Testis (tissue), 2 donors: ENCODE measurements around the gene LRRFIP1.

Source experiments
- POLR2A ChIP-seq: fragments of 450-650 bp; IDR thresholded peaks from one replicate; pipeline ENCODE4 v1.6.1; 2017; ENCODE audit warnings: antibody characterized with exemption, mild to moderate bottlenecking, moderate library complexity
- TF ChIP-seq, protein P1 (sequence below), 3 experiments: fragments of 450-650 bp in 2 of 3; fragments of 200-600 bp in 1 of 3; sonication (generic) in 1 of 3; IDR thresholded peaks; one replicate each; pipeline ENCODE4 v1.5.1; 2016 to 2019; ENCODE audit warnings: antibody characterized with exemption in 3 of 3, mild to moderate bottlenecking in 2 of 3, moderate library complexity in 1 of 3

DNA sequence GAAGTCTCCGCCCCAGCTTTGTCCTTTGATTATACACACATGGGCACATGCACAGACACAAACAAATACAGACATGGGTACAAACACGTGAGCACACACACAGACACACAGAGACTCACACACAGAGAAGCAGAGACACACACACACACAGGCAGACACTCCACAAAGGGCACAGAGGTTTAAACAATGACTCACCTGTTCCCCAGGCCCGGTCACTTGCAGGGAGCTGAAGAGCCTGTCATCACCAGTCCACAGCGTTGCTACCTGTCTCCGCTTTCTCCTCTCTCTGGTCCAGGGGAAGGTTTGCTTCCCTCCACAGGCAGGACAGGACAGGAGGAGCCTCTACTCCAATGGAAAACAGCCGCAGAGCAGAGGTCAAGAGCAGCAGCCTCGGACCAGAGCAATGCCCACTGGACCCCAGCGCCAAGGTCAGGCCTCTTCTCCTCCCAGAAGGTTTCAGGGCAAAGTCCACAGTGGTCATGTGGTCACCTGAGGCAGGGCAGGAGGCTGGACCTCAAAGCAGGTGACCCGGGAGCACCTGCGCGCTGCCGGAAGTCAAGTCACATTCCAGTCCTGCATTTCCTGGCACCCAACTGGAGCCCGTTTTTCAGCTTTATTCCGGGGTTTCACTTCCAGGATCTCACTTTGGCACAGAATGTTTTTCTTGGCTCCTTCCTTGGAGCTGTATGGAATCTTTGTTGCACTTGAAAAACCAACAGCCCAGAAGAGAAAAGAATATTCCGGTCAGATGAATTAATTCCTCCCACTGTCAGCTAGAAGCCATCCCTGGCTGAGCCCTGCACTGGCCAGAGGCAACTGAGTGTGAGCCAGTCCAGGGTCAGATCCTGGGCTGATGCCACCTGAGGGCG, 36.9 kb upstream of the LRRFIP1 start, which contains the start of gene RAB17:
- TF ChIP-seq, protein P1, sequence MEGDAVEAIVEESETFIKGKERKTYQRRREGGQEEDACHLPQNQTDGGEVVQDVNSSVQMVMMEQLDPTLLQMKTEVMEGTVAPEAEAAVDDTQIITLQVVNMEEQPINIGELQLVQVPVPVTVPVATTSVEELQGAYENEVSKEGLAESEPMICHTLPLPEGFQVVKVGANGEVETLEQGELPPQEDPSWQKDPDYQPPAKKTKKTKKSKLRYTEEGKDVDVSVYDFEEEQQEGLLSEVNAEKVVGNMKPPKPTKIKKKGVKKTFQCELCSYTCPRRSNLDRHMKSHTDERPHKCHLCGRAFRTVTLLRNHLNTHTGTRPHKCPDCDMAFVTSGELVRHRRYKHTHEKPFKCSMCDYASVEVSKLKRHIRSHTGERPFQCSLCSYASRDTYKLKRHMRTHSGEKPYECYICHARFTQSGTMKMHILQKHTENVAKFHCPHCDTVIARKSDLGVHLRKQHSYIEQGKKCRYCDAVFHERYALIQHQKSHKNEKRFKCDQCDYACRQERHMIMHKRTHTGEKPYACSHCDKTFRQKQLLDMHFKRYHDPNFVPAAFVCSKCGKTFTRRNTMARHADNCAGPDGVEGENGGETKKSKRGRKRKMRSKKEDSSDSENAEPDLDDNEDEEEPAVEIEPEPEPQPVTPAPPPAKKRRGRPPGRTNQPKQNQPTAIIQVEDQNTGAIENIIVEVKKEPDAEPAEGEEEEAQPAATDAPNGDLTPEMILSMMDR (IDR thresholded peaks at IDR 0.05), result no peak
- no peak for TF ChIP-seq POLR2A
